CD4-positive, alpha-beta T cell treated with Interleukin-4 for 4 hours (primary cell): ENCODE data around the gene NHLRC4.

Experiments
- DNase-seq: peaks from one replicate; pipeline ENCODE4 v3.0.0-alpha.2; 2020

Gene NHLRC4

DNA sequence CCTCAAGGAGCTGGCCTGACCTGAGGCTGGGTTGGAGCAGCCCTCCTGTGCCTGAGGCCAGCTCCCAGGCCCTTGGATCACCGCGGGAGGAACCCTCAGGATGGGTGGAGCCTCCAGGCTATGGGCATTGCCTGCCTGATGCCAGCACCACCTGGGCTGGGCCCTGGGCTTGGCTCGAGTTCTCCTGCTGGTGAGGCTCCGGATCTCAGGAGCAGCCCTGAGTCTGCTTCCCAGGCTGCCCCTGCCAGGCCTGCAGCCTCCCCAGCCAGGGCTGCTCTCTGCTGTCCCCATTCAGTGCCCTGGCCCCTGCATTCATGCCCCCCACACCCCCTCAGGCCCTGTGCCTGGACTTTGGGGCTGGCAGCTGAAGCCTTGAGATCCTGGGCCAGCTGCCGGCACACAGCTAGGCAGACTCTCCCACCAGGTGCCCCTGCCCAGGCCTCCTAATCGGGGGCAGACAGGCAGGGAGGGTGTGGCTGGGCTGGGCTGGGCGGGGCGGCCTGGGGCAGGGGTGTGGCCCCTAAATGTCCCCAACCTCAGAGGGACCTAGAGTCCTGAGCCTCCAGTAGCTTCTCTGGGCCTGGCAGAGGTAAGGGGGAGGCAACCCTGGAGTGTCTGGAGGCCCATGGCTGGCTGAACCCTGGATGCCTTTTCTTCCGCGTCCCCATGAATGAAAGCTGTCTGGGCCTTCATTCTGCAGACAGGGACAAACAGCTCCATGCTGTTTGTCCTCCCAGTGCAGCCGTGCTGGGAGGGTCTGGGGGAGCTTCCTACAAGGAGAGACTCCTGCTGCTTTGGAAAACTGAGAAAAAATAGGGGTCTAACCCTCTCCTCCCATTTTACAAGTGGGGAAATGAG, 1.8 kb downstream of the NHLRC4 start:
- no peak for DNase-seq

DNA sequence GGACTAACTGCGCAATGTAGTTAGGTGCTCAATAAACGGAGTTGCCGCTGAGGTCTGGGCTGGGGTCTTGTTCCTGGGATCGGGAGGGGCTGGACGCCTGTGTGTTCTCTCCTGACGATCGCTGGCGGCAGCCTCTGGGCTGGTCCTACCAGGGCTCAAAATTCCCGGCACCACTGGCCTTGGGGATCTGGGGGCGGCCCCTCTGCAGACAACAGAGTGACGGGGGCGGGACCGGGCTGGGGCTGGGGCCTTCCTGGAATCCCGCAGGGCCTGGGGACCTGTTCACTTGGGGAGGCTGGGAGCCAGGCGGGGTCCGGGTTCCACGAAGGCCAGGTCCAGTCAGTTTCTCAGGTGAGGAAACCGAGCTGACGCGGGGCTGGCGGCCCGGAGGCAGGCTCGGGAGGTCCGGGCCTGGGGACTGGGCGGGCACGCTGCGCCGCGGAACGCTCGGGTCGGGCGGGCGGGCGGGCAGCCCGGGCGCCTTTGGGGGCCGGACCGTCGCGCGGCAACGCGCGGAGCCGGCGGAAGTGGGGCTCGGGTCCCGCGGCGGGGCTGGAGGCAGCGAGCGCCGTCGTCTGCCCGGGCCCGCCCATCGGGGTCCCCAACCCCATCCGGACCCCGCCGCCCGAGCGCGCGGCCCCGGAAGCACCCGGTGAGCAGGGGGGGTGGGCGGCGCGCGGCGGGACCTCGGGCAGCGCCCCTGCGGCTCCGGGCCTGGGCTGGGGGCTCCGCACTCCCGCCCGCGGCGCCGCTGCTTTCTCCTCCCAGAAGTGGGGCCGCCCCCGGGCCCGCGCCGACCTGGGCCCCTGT, 2.8 kb downstream of the NHLRC4 start, which contains the start of gene PIGQ:
Gene PIGQ (plus strand): TSS at position 524 of the 810 bp plus-strand sequence. CDS start 4,107 bp downstream, outside the sequence.
- DNase-seq: peak; percentile 46

GRCh38 chr16:572865-573650, 6.3 kb downstream of the NHLRC4 start:
- no peak for DNase-seq

GRCh38 chr16:574021-574760, 7.4 kb downstream of the NHLRC4 start:
- no peak for DNase-seq

DNA sequence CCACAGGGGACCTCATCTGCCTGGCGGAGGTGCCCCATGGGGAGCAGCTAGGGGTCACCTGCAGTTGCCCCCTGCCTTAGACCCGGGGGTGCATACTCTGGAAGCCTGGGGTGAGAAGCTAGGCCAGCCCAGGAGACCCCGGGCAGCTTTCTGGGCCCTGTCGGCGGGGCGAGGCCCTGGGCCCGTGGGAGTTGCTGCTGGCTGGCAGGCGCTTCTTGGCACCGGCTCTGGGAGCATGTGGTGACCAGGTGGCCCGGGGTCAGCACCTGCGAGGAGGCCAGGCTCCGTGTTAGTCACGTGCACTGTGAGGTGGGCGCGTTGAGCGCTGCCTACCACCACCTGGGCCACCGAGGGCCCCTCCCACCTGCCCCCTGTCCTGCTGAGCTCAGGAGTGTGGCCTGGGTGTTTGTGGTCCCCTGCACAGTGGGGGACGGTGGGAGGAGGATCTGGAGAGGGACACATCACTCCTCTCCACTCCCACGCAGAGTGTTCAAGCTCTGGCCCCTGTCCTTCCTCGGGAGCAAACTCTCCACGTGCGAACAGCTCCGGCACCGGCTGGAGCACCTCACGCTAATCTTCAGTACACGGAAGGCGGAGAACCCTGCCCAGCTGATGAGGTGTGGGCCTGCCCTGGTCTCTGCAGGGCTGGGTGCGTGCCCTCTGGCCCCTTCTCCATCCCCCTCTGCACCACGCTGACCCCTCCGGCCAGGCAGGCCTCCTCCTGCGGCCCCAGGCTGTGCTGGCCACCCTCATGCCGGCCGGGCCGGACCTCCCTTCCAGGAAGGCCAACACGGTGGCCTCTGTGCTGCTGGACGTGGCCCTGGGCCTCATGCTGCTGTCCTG, 8.8 kb downstream of the NHLRC4 start:
- DNase-seq: no peak

DNA sequence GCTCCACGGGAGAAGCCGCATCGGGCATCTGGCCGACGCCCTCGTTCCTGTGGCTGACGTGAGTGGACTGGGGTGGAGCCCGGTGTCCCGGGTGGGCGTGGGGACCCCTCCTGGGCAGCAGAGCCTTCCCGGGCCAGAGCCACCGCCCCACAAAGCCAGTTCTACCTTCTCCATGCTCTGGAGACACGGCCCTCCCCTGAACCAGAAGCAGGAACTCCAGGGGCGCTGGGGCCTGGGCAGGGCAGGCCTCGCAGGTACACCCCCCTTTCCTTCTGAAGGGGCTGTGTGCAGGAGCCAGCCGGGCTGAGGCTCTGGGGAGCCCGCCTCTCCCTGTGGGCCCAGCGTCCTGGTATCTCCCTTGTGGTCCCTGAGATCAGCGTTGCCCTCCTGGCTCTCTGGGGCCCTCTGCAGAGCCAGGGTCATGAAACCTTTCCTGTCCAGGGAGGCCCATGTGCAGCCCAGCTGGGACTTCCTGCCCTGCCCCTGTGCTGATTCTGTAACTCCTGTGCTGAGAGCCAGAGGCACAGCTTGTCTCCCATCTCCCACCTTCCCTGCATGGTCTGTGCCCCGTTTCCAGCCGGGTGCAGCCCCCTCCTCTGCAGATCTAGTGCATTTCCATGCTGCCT, 9.5 kb downstream of the NHLRC4 start:
- DNase-seq: no peak

DNA sequence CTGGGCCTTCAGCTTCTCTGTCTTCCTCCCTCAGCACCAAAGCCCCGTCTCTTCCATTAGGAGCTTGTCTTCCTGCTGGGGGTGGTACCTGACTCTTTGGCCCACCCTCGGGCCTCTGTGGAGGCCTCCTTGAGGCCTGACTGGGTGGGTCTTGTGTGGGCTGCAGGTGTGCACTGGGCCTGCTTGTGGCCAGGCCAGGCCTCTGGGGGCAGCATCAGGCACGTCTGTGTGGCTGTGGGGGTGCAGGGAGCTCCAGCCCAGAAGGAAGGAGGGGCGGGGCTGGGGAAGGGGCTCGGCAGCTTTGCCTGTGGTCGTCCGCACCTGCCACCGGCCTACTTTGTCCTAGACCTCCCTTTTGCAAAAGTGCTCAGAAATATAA, 10.0 kb downstream of the NHLRC4 start:
- DNase-seq: no peak

DNA sequence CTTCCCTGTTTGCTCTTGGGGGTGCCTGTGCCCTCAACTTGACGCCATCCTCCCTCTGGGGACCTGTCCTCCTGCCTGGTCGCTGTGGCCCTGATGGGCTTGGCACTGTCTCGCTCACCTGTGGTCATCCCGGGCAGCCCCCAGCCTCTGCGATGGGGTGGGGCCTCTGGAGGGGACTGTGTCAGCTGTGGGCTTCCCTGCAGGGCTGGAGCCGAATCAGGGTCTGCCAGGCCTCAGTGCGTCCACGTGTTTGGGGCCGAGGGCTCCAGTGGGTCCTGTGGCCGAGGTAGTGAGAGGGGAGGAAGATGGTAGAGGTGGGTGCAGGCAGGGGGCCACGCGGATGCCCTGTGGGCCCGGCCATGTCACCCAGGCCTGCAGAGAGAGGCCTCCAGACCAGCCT, 11.0 kb downstream of the NHLRC4 start:
- no peak for DNase-seq

DNA sequence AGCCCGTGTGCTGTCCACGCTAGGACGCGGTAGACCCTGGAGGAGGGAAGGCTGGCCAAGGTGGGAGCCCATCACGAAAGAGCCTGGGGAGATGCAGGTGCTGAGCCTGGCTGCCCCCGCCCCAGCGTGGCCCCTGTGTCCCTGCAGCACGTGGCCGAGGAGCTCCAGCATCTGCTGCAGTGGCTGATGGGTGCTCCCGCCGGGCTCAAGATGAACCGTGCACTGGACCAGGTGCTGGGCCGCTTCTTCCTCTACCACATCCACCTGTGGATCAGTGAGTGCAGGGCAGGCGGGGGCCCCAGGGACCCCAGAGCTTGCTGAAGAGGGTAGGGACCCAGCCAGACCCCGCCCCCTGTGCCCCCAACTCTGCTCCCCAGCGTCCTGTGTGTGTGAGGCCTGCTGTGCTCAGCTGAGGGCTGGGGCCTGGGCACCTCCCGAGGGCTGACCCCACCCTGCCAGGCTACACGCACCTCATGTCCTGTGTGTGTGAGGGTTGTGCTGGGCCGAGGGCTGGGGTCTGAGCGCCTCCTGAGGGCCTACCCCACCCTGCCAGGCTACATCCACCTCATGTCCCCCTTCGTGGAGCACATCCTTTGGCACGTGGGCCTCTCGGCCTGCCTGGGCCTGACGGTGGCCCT, 11.5 kb downstream of the NHLRC4 start:
- DNase-seq: no peak

DNA sequence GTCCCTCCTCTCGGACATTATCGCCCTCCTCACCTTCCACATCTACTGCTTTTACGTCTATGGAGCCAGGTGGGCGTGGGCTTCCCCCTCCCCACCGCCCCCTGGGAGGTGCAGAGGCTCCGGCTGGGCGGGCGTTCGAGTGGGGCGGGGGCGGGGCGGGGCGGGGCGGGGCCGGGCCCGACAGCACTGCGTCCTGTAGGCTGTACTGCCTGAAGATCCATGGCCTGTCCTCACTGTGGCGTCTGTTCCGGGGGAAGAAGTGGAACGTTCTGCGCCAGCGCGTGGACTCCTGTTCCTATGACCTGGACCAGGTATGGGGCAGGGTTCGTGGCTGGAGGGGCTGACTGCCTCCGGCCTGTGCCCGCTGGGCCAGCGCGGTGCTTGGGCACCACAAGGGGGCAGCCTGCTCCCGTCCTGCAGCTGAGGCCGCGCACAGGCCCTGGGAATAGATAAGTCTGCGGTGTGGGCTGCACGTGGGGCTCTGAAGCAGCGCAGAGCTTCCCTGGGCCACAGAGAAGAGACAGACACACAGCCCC, 12.1 kb downstream of the NHLRC4 start:
- DNase-seq: peak; percentile 50

GRCh38 chr16:580141-580945, 13.5 kb downstream of the NHLRC4 start:
- DNase-seq: no peak

- no peak for DNase-seq
Observed at GRCh38 chr16:580946-581498, 14.2 kb downstream of the NHLRC4 start.

DNA sequence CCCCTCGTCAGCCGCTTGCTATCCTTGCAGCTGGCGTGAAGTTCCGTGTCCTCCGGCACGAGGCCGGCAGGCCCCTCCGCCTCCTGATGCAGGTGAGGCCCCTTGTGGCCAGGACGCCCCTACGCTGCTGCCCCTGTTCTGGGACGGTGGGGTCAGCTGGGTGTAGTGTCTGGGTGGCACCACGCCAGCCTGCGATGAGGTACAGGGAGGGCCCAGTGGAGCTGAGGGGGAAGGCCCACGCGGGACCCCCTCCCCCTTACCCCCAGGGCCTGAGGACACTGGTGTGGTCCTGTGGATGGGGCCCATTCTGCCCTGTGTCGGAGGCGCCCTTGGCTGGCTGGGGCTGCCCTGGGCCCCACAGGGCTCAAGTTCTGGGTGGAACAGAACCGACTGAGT, 15.4 kb downstream of the NHLRC4 start:
- no peak for DNase-seq

DNA sequence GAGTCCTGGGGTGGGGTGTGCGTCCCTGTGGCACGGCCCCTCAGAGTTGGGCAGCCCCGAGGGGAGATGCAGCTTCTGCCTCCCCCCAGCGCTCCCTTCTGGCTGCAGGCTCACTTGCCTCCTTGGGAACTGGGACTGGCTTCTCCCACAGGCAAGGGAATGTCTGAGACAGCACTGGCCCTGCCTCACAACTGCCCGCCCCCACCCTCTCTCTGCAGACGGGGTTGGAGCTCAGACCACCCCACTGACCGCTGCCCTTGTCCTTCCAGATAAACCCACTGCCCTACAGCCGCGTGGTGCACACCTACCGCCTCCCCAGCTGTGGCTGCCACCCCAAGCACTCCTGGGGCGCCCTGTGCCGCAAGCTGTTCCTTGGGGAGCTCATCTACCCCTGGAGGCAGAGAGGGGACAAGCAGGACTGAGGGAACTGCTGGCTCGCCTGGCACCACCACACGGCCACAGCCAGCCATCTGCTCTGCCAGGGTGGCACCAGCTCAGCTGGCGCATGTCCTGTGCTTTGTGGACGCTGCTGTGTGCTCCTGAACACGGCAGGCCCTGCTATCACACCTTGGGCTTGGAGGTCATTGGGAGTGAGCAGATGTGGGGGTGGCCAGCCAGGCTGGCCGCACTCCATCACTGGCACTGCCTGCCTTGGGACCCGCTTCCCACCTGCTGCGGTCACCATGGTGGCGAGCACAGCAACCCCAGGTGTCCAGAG, 16.0 kb downstream of the NHLRC4 start:
- DNase-seq: no peak

DNA sequence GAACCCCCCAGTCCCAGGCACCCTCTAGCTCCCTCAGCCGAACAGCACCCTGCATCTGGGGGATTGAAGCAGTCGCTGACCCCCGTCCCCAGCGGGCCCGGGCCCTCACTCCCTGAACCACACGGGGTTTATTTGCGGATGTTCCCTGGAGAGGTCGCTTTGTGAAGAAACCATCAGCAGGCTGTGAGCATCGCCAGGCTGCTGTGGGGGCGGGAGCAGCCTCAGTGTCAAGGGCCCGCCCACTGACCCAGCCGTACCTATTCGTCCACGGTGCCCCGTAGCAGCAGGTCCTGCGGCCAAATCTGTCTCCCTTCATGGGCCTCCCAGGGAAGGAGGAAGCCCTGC, 16.6 kb downstream of the NHLRC4 start:
- no peak for DNase-seq

DNA sequence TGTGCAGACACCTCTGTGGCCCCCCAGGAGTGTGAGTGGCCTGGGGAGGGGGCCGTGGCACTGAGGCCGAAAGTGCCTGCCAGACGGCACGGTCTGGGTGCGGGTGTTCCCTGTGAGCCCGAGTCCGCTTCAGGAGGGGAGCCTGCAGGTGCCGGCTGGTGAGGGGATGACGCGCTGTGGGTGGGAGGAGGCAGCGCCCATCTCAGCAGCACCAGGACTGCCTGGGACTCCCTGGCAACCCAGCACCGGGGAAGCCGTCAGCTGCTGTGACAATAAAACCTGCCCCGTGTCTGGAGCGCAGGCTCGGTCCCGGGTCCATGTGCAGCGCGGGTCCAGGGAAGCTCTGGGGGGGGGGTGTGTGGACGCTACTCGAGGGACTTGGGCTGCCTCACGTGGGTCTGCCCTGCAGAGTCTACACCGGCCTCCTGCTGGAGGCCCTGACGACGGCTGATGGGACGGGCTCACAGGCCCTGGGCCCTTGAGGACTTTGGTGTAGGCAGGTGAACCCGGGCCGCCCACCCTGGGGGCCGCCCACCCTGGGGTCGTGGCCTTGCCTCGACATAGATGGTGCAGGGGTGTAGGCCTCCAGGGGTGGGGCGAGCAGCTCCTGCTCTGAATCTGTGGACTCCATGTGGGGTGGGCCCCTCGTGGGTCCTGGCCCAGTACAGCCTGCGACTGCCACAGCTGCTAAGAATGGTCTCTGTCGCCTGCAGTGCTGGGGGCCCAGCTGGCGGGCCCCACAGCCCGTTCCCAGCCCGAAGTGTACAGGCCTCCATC, 17.2 kb downstream of the NHLRC4 start:
- no peak for DNase-seq

- no peak for DNase-seq
Observed at GRCh38 chr16:585351-585750, 18.5 kb downstream of the NHLRC4 start.
